GM19193 (cell line): ENCODE results near the gene CDK17.

ENCODE experiments used
- POLR2A ChIP-seq: IDR thresholded peaks from 4 replicates; pipeline ENCODE4 v1.6.1; 2011; ENCODE audit not compliant: insufficient read depth, insufficient read length; ENCODE audit errors: extremely low read depth

CDK17 gene

DNA sequence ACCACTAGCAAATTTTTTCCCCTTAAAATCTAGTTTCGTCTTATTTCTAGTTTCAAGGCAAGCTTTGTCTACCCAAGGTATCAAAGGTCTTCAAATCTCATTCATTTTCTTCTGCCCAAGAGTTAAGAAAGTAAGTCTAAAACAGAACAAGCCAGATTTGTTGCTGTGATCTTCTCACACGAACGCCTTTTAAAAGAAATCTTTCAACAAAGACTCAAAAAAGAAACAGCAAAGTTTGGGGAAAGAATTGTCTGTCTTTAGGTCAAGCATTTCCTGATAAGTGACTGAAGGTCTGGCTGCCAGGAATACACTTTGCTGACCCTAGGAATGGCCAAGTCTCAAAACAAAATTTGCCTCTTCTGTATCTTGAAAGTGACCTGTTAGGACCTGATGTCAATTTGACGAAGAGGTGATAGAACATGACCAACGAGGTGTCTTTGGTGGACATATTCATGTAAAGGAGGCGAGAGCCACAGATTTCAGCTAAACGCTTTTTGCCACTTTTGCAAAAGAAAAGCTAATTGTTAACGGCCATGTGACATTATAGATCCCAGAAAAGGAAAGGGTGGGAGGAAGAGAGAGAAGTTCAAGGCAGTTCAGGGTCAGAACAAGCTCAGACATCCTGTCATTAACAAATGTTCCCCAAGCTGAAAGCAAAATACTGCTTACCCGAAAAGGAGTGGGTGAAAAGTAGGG, 1.7 kb downstream of the CDK17 start:
- TF ChIP-seq POLR2A = no peak

- TF ChIP-seq POLR2A = no peak
These were observed 2.3 kb downstream of the CDK17 start for GRCh38 chr12:96397756-96398423.

DNA sequence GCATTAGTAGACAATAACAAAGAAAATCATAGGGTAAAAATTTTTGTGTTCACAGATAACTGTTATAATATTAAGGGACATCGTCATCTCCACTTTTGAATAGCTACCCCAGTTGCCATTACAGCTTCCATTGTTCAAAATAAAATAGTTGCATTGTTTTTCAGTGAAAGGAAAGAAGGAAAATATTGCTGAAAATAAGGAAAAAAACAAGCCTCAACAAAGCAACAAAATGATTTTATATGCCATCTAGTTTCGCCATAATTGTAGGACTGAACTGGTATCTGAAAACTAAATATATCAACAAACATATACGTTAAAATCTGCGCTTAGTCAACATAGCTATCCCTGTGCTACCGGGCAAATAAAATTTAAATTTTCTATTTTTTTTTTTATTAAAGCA, 3.3 kb downstream of the CDK17 start:
- TF ChIP-seq POLR2A = no peak

GRCh38 chr12:96396209-96396608, 4.0 kb downstream of the CDK17 start:
- TF ChIP-seq POLR2A = no peak

GRCh38 chr12:96395236-96395635, 5.0 kb downstream of the CDK17 start:
- no peak for TF ChIP-seq POLR2A

- TF ChIP-seq POLR2A = no peak
These were observed 7.8 kb downstream of the CDK17 start for GRCh38 chr12:96392397-96392796.

- no peak for TF ChIP-seq POLR2A
These were observed 12.3 kb downstream of the CDK17 start for GRCh38 chr12:96387981-96388380.

DNA sequence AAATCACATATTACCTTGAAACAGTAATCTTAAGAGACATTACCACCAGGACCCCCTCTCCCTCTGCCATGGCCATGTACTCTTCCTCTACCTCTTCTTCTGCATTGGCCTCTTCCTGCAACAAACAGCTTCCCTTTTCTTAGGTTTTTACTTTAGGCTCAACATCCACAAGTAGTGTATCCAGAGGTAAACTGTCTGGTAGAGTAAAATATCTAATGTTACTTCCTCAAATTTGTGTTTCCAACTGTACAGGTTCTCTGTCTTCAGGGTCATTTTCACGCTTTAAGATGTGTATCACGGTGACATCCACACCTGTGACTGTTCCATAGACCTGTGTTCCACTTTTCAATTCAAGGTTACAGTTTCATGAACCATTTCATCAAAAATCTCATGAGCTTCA, 13.4 kb downstream of the CDK17 start:
- no peak for TF ChIP-seq POLR2A

DNA sequence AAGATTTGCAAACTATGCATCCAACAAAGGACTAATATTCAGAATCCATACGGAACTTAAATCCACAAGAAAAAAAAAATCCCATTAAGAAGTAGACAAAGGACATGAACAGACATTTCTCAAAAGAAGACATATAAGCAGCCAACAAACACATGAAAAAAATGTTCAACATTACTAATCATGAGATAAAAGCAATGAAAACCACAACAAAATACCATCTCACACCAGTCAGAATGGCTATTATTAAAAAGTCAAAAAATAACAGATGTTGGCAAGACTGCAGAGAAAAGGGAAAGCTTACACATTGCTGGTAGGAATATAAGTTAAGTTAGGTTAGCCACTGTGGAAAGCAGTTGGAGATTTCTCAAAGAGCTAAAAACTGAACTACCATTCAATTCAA, 16.2 kb downstream of the CDK17 start:
- TF ChIP-seq POLR2A = no peak

GRCh38 chr12:96383371-96383770, 16.9 kb downstream of the CDK17 start:
- TF ChIP-seq POLR2A = no peak

DNA sequence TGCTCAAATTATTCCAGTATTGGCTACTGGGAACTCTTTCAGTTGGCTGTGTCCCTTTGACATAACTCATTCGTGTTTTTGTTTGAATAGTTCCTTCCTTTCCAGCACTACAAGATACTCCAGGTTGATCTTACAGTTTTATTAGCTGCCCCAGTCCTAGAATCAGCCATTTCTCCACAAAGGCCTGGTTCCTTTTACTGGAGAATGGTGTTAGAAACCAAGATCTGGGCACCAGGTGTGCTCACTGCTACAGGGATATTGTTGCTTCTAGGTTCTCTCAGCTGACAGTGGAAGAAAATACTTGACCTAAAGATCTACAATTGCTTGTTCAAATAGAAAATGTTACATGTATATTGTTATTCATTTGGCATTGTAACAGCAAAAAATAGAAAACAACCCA, 21.9 kb downstream of the CDK17 start:
- TF ChIP-seq POLR2A = no peak

- no peak for TF ChIP-seq POLR2A
These were observed 23.4 kb downstream of the CDK17 start for GRCh38 chr12:96376865-96377264.

GRCh38 chr12:96375841-96376604, 24.2 kb downstream of the CDK17 start:
- no peak for TF ChIP-seq POLR2A

- no peak for TF ChIP-seq POLR2A
These were observed 25.1 kb downstream of the CDK17 start for GRCh38 chr12:96375170-96375569.

DNA sequence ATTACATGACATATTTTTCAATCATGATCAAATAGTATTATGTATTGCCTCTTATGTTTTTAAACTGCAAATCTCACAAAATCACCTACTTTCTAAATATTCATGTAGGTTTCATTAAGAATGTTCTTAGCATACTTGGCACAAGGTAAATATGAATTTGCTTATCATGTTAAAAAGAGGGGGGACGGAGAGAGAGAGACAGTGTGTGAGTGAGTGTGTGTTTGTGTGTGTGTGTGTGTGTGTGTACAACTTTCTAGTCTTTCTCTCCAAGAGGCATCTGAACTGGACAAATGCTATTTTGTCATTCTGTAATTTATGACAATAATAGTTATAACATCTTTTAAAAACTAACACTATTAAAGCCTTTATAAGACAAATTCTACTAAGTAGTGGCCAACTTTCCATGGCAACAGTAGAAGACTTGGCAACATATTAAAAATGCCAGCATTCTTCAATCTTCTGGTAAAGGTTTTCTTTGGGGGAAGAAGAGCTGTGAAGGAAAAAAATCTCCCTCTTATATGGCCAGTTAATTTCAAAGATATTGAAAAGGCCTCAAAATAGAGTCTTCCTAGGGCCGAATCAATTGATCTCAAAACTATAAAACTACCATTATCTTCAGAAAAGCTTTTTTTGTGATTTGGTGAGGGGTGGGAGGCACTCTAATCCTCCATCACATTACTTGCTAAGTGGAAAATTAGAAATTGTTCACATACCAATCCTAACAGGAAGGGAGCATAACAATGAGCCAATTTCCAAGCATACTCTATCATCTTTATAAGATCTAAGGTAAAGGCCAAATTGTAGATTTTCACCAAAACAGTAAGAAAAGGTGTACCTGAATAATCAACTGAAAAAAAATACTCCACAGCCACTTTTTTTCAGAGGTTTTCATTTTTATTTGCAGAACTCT, 28.2 kb downstream of the CDK17 start:
- no peak for TF ChIP-seq POLR2A
